A549 (cell line): ENCODE measurements around the gene C15orf39. TPM values are rescaled to one million over a fixed set of nuclear protein-coding genes. Genes with fewer than 3 reads are reported as not detected.
A peak's percentile ranks its signal among the peaks of the same experiment; 100 is the strongest.

ENCODE experiments used
- ATAC-seq, 2 experiments: fragments of 200-7000 bp in 1 of 2; fragments of >200 bp in 1 of 2; cut with Nextera tagmentation in 1 of 2; cut with Tn5 transposase in 1 of 2; 3 replicates each; pipeline versions ENCODE4 v1.8.0 to v1.9.1; 2018 to 2020; ENCODE audit warnings: mild to moderate bottlenecking in 1 of 2, moderate library complexity in 1 of 2
- CTCF ChIA-PET: fragments of 300-600 bp; sonication (Branson Sonifier 250); formaldehyde crosslinking; extraction: SDS; loops from one replicate; lab custom pipeline; 2021; ENCODE audit warnings: antibody characterized with exemption, inconsistent platforms; lab: Yijun Ruan, JAX
- POLR2A ChIA-PET: fragments of 350-600 bp; formaldehyde crosslinking; extraction: SDS; loops from one replicate; lab custom pipeline; 2021; ENCODE audit warnings: antibody characterized with exemption, inconsistent platforms; lab: Yijun Ruan, JAX
- DNase-seq, 2 experiments: peaks; one replicate each; pipeline versions ENCODE4 v3.0.0 to v3.0.0-alpha.2; 2011 to 2016; ENCODE audit warnings: low read depth in 1 of 2, low spot score in 1 of 2
- FAIRE-seq: peaks from 2 replicates; lab custom pipeline; 2011; peaks lifted over from hg19 to GRCh38; lab: Jason Lieb, UNC
- H3K27ac ChIP-seq, 2 experiments: fragments of >200 bp; sonication (Bioruptor Twin); formaldehyde crosslinking; 3 replicates each; pipeline ENCODE4 v1.5.1; 2016 to 2017
- H3K4me1 ChIP-seq: fragments of >200 bp; sonication (Bioruptor Twin); formaldehyde crosslinking; 3 replicates; pipeline ENCODE4 v1.6.1; 2016
- H3K4me2 ChIP-seq: fragments of >200 bp; sonication (Bioruptor Twin); formaldehyde crosslinking; 3 replicates; pipeline ENCODE4 v1.6.1; 2016
- H3K4me3 ChIP-seq: fragments of >200 bp; sonication (Bioruptor Twin); formaldehyde crosslinking; 3 replicates; pipeline ENCODE4 v1.5.1; 2016
- H3K9me3 ChIP-seq: fragments of >200 bp; sonication (Bioruptor Twin); formaldehyde crosslinking; 3 replicates; pipeline ENCODE4 v1.6.1; 2016
- CHD4 ChIP-seq: fragments of 200-600 bp; sonication (generic); IDR thresholded peaks from 2 replicates; pipeline ENCODE4 v1.6.1; 2016; ENCODE audit warnings: antibody characterized with exemption, mild to moderate bottlenecking, borderline replicate concordance
- E2F6 ChIP-seq: IDR thresholded peaks from 2 replicates; pipeline ENCODE4 v1.6.1; 2012; ENCODE audit warnings: low read depth, borderline replicate concordance
- FOSL2 ChIP-seq, 2 experiments: fragments of 450-650 bp in 1 of 2; fragments of >200 bp in 1 of 2; sonication (Bioruptor Twin) in 1 of 2; formaldehyde crosslinking; IDR thresholded peaks; 2 replicates each; pipeline versions ENCODE4 v1.5.0 to v1.6.1; 2016 to 2020; ENCODE audit warnings: mild to moderate bottlenecking in 1 of 2, moderate library complexity in 1 of 2
- GATA3 ChIP-seq: IDR thresholded peaks from 2 replicates; pipeline ENCODE4 v1.6.1; 2012; ENCODE audit warnings: borderline replicate concordance
- HMGXB4 ChIP-seq: fragments of 250-450 bp; sonication (Bioruptor Pico); IDR thresholded peaks from 2 replicates; pipeline ENCODE4 v1.5.0; 2021; ENCODE audit warnings: mild to moderate bottlenecking, moderate library complexity, borderline replicate concordance
- HOXB5 ChIP-seq: fragments of 250-450 bp; sonication (Bioruptor Pico); IDR thresholded peaks from 2 replicates; pipeline ENCODE4 v1.5.0; 2020; ENCODE audit warnings: mild to moderate bottlenecking, moderate library complexity
- JUN ChIP-seq, 2 experiments: fragments of >200 bp; sonication (Bioruptor Twin); formaldehyde crosslinking; IDR thresholded peaks; 2 replicates in 1 of 2; 3 replicates in 1 of 2; pipeline ENCODE4 v1.6.1; 2016 to 2017
- MAX ChIP-seq: IDR thresholded peaks from 2 replicates; pipeline ENCODE4 v1.6.1; 2012
- MYC ChIP-seq: IDR thresholded peaks from 2 replicates; pipeline ENCODE4 v1.6.1; 2012; ENCODE audit warnings: mild to moderate bottlenecking, inconsistent platforms, low read length, improper control_type of control experiment, borderline replicate concordance
- NFE2L2 ChIP-seq: fragments of 150-350 bp; conservative IDR thresholded peaks from 2 replicates; pipeline ENCODE4 v1.6.1; 2014; ENCODE audit warnings: low read length
- PBX3 ChIP-seq: IDR thresholded peaks from 2 replicates; pipeline ENCODE4 v1.6.1; 2012
- PHF8 ChIP-seq: fragments of 200-600 bp; sonication (generic); IDR thresholded peaks from 2 replicates; pipeline ENCODE4 v1.6.1; 2016; ENCODE audit warnings: low read depth, mild to moderate bottlenecking, antibody characterized with exemption, moderate library complexity, borderline replicate concordance
- POLR2A ChIP-seq: IDR thresholded peaks from 2 replicates; pipeline ENCODE4 v1.6.1; 2012; ENCODE audit warnings: mild to moderate bottlenecking, low read length
- RAD21 ChIP-seq, 2 experiments: fragments of >200 bp in 1 of 2; sonication (Bioruptor Twin) in 1 of 2; formaldehyde crosslinking in 1 of 2; IDR thresholded peaks in 1 of 2; conservative IDR thresholded peaks in 1 of 2; 2 replicates in 1 of 2; 3 replicates in 1 of 2; pipeline ENCODE4 v1.6.1; 2012 to 2018; ENCODE audit warnings: inconsistent platforms in 1 of 2
- SMC3 ChIP-seq: fragments of >200 bp; sonication (Bioruptor Twin); formaldehyde crosslinking; IDR thresholded peaks from 3 replicates; pipeline ENCODE4 v1.6.1; 2018; ENCODE audit warnings: inconsistent platforms
- ZNF302 ChIP-seq: fragments of 250-450 bp; sonication (Bioruptor Pico); IDR thresholded peaks from 2 replicates; pipeline ENCODE4 v1.9.0; 2021; ENCODE audit warnings: inconsistent platforms, mild to moderate bottlenecking, moderate library complexity
- WGBS: methylation state at CpG from one replicate; pipeline ENCODE4 v1.1.6; 2017; ENCODE audit errors: missing lambda C conversion rate; 5-methylcytosine and 5-hydroxymethylcytosine counted together
- polyA minus RNA-seq: library from RNA; depleted of rRNA, polyadenylated mRNA; stranded (reverse); fragments of >200 nt; gene quantifications from 2 replicates; pipeline ENCODE4 v1.2.3, GENCODE V29; 2011; rRNA and poly(A)+ RNA removed
- polyA plus RNA-seq, 4 experiments: library from polyadenylated mRNA; depleted of rRNA in 3 of 4; stranded (reverse); fragments of >200 nt; fragmentation: RNase III in 1 of 4; extraction: RNeasy Plus Mini Kit Qiagen cat#74134 plus additional on column Dnase treatment in 1 of 4; gene quantifications; 2 replicates in 3 of 4; 3 replicates in 1 of 4; pipeline ENCODE4 v1.2.3, GENCODE V29; 2011 to 2017
- TF ChIP-seq, protein P1 (sequence below): fragments of >200 bp; sonication (Bioruptor Twin); formaldehyde crosslinking; IDR thresholded peaks from 3 replicates; pipeline ENCODE4 v1.6.1; 2016
- TF ChIP-seq, protein P2 (sequence below): fragments of >200 bp; sonication (Bioruptor Twin); formaldehyde crosslinking; IDR thresholded peaks from 3 replicates; pipeline ENCODE4 v1.5.1; 2016

C15orf39 gene
- polyA plus RNA-seq (2011; rRNA removed) (5.7 and 8.8 TPM in 2 replicates), polyA plus RNA-seq (2017; fragmentation: RNase III; extraction: RNeasy Plus Mini Kit Qiagen cat#74134 plus additional on column Dnase treatment) (14.7 to 16.7 TPM (median 15.1 TPM) in 3 replicates), polyA minus RNA-seq (17.5 and 20.4 TPM in 2 replicates)
- polyA plus RNA-seq (2012; cell fraction: cytosol; rRNA removed) = 9.8 and 14.9 TPM in 2 replicates
- 23.5 and 28.0 TPM in 2 replicates for polyA plus RNA-seq (2012; cell fraction: nucleus; rRNA removed)

GRCh38 chr15:75201616-75202250 is at the start of gene C15orf39:
TSS of gene C15orf39 (plus strand) at chr15:75201882. CDS start at chr15:75206049, 4,167 bp downstream.
- POLR2A ChIA-PET = interaction anchor here (0.5 to 2.0 kb wide), 23 partner anchors 9 to 245 kb away, joined by 3 to 19 read pairs (median 5); partner anchors contain the start of genes PPCDC and RPP25
- peak; percentile 79 to 92 for DNase-seq
- TF ChIP-seq POLR2A (peak; percentile 94), NFE2L2 (no peak), MAX (peak; percentile 74), HMGXB4 (CRISPR knock-in tag) (peak; percentile 96), SMC3 (peak; percentile 69), FOSL2 (IDR thresholded peaks at IDR 0.05) (no peak), FOSL2 (CRISPR knock-in tag; IDR thresholded peaks at IDR 0.05) (0 out of 2 replicates have a peak, but pooled peaks have one; percentile 31), E2F6 (peak; percentile 37; the same call in 1 of the 2 replicates), ZNF302 (CRISPR knock-in tag) (no peak), JUN (IDR thresholded peaks at IDR 0.05) (peak; percentile 96 to 99), PBX3 (0 out of 2 replicates have a peak, but pooled peaks have one; percentile 1), PHF8 (peak; percentile 96), MYC (peak; percentile 65; the same call in 1 of the 2 replicates), CHD4 (no peak), HOXB5 (no peak; the same call in none of the 2 replicates), RAD21 (conservative IDR thresholded peaks at IDR 0.05 in 1 of 2, IDR thresholded peaks at IDR 0.05 in 1 of 2) (peak; percentile 51 to 78; a peak in 4 of 5 replicates), GATA3 (0 out of 2 replicates have a peak, but pooled peaks have one; percentile 10)
- TF ChIP-seq, protein P1, sequence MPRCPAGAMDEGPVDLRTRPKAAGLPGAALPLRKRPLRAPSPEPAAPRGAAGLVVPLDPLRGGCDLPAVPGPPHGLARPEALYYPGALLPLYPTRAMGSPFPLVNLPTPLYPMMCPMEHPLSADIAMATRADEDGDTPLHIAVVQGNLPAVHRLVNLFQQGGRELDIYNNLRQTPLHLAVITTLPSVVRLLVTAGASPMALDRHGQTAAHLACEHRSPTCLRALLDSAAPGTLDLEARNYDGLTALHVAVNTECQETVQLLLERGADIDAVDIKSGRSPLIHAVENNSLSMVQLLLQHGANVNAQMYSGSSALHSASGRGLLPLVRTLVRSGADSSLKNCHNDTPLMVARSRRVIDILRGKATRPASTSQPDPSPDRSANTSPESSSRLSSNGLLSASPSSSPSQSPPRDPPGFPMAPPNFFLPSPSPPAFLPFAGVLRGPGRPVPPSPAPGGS = peak; percentile 99
- TF ChIP-seq, protein P2, sequence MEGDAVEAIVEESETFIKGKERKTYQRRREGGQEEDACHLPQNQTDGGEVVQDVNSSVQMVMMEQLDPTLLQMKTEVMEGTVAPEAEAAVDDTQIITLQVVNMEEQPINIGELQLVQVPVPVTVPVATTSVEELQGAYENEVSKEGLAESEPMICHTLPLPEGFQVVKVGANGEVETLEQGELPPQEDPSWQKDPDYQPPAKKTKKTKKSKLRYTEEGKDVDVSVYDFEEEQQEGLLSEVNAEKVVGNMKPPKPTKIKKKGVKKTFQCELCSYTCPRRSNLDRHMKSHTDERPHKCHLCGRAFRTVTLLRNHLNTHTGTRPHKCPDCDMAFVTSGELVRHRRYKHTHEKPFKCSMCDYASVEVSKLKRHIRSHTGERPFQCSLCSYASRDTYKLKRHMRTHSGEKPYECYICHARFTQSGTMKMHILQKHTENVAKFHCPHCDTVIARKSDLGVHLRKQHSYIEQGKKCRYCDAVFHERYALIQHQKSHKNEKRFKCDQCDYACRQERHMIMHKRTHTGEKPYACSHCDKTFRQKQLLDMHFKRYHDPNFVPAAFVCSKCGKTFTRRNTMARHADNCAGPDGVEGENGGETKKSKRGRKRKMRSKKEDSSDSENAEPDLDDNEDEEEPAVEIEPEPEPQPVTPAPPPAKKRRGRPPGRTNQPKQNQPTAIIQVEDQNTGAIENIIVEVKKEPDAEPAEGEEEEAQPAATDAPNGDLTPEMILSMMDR = peak; percentile 98
- TF ChIP-seq, all 56 proteins: peak for 14
- peak within 1 kb of the TSS; percentile 92 to 93 for H3K27ac ChIP-seq
- no peak for FAIRE-seq
- peak within 1 kb of the TSS; percentile 84 for H3K4me3 ChIP-seq
- peaks cover 32% of the 10 kb centered on the region for H3K4me1 ChIP-seq
- peak within 1 kb of the TSS; percentile 84 for H3K4me2 ChIP-seq
- 0% methylated on average over 48 of the region's 84 CpGs for WGBS
- no peaks in the 10 kb centered on the region for H3K9me3 ChIP-seq
- peak; percentile 67 to 75 for ATAC-seq
- CTCF ChIA-PET = interaction anchor here (0.7 to 4.9 kb wide), 46 partner anchors 8 to 260 kb away, joined by 3 to 88 read pairs (median 5); partner anchors contain the start of gene RPP25
